ENCODE measurements around the gene SART3. TPM values are rescaled to one million over a fixed set of nuclear protein-coding genes. Genes with fewer than 3 reads are reported as not detected.

Gene SART3
- polyA plus RNA-seq, 1 of the 3 experiments (the other 2 are of a cell fraction), result 28.9 TPM

- CTCF ChIA-PET, result interaction anchor here (0.6 to 16.0 kb wide), 20 partner anchors 12 to 380 kb away, joined by 3 to 503 read pairs (median 4); no protein-coding TSS in a partner anchor
- no peaks in the 10 kb centered on the region for H3K9me2 ChIP-seq
- H4K20me1 ChIP-seq (ENCODE audit: insufficient read depth), result no peaks in the 10 kb centered on the region
- TF ChIP-seq NRF1 (IDR thresholded peaks at IDR 0.05; ENCODE audit: low read depth, low read length), result peak; percentile 19; the same call in 1 of the 2 replicates
- TF ChIP-seq MAX (IDR thresholded peaks at IDR 0.05; ENCODE audit: low read depth), result no peak
- no peak for TF ChIP-seq TCF12 (IDR thresholded peaks at IDR 0.05)
- TF ChIP-seq CTCF (IDR thresholded peaks at IDR 0.05), result peak; percentile 61
- TF ChIP-seq SIN3A (IDR thresholded peaks at IDR 0.05; ENCODE audit: borderline replicate concordance, low read depth, low read length), result no peak
- TF ChIP-seq IRF3 (IDR thresholded peaks at IDR 0.05; ENCODE audit: low read depth, low read length), result no peak
- TF ChIP-seq JUND (IDR thresholded peaks at IDR 0.05), result no peak
- no peak for TF ChIP-seq USF1 (IDR thresholded peaks at IDR 0.05; ENCODE audit: borderline replicate concordance, low read depth)
- TF ChIP-seq GATA2 (CRISPR knock-in tag; IDR thresholded peaks at IDR 0.05), result no peak
- TF ChIP-seq REST (IDR thresholded peaks at IDR 0.05; ENCODE audit: low read depth, low read length), result no peak
- TF ChIP-seq EP300 (IDR thresholded peaks at IDR 0.05; ENCODE audit: borderline replicate concordance in 1 of 2, low read depth in 1 of 2, low read length in 1 of 2), result no peak
- TF ChIP-seq SMC3 (IDR thresholded peaks at IDR 0.05; ENCODE audit: low read depth, low read length), result peak; percentile 88
- no peak for TF ChIP-seq FOXM1 (IDR thresholded peaks at IDR 0.05; ENCODE audit: low read depth)
- peak; percentile 87 for TF ChIP-seq RAD21 (IDR thresholded peaks at IDR 0.05; ENCODE audit: low read length)
- H3K4me2 ChIP-seq, result no peak overlapping the region
- H3K9ac ChIP-seq, result no peak overlapping the region
- DNase-seq, result no peak
- WGBS (ENCODE audit: low lambda C conversion rate), result 5% methylated on average over 1 of the region's 3 CpGs
- no peaks in the 10 kb centered on the region for H3K79me2 ChIP-seq (ENCODE audit: insufficient read depth)
- POLR2A ChIA-PET, result no interaction called here
- no peak overlapping the region for H3K27ac ChIP-seq (ENCODE audit: low read depth in 2 of 2, low read length in 1 of 2)
- no peaks in the 10 kb centered on the region for H3K9me3 ChIP-seq
- peaks cover 32 to 36% of the 10 kb centered on the region in 2 experiments for H3K36me3 ChIP-seq (replicated peaks in 1 of 2; ENCODE audit: control insufficient read depth in 1 of 2, insufficient read depth in 2 of 2, low read length in 1 of 2)
- no peaks in the 10 kb centered on the region for H3K27me3 ChIP-seq (ENCODE audit: insufficient read depth)
- no peak overlapping the region for H3K4me3 ChIP-seq (ENCODE audit: low read depth in 2 of 2, low read length in 1 of 2)
- H3F3A ChIP-seq (replicated peaks; ENCODE audit: insufficient read depth), result peaks cover 6% of the 10 kb centered on the region
- H3K4me1 ChIP-seq (ENCODE audit: control insufficient read depth in 1 of 2, insufficient read depth in 2 of 2, low read depth in 1 of 2, low read length in 1 of 2), result peaks cover 11% of the 10 kb centered on the region in 2 experiments; a peak in 2 of 4 replicates
- no peak overlapping the region for H2AFZ ChIP-seq (ENCODE audit: low read depth)
These were observed 10.0 kb upstream of the SART3 start for GRCh38 chr12:108570743-108571608.
